Activated CD8-positive, alpha-beta memory T cell treated with anti-CD3 and anti-CD28 coated beads for 48 hours (primary cell): ENCODE data around the gene FGF11.
A peak's percentile ranks its signal among the peaks of the same experiment; 100 is the strongest.
"Not testable (repeated sequence)": the region's sequence is repeated elsewhere in the genome, so short reads cannot be mapped to it uniquely, and the experiment has no call there.

Experiments used
- DNase-seq, 3 experiments: peaks; one replicate each; pipeline ENCODE4 v3.0.0-alpha.2; 2020; ENCODE audit warnings: low read depth in 2 of 3, low spot score in 2 of 3

FGF11 gene

GRCh38 chr17:7478276-7479212 lies 39.2 kb downstream of the FGF11 start:
- DNase-seq: peak in 1 of 3 experiments; percentile 23

DNA sequence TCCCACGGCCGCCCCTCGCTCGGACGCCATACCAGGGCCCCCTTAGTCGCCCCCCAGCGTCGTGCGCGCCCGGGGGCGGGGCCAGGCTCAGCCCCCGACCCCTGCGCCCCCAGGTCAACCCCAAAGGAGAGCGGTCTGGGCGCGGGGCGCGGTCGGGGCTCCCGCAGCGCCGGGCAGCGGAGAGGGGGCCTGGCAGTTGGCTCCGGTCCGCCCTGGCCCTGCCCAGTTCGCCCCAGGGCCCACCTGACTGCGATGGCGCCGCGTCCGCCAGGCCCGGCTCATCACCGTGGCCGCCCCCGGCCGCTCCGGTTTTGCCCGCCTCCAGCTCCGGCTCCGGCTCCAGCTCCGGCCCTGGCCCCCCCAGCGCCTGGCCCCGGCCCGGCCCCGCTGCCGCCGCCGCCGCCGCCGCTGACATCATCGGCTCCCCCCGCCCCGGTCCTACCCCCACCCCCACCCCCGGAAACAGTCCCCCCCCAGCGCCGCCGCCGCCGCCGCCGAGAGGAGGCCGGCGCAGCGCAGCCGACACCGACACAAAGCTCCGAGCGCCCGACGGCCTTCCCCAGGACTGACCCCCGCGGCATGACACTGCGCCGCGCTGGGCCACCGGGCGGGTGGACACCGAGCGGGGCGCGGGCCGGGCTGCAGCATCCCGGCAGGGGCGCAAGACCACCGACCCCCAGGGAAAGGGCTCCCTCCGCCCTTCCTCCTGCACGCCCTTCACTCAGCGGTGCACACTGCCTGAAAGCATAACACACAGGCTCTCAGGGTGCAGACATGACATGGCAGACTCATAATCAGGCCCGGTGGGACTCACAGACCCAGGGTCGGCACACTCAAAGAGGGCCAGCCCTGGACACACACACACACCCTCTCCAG lies 40.1 kb downstream of the FGF11 start, which contains the start of gene ZBTB4:
TSS of gene ZBTB4 (minus strand) at position 419 of the 876 bp plus-strand sequence. CDS start 12,830 bp downstream, outside the sequence.
- DNase-seq: peak in 2 of 3 experiments; percentile 23 to 40

DNA sequence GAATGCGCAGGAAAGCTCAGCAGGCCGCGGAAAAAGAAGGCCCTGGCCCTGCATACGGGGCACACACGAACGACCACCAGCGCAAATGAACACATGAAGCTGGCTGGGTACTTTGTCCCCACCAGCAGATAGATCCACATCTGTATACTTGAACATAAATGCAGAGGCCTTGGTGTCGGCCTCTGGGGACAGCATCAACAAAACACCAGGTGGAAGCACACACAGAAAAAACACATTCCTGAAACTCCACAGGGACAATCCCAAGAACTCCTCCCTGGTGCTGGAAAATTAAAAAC lies 40.7 kb downstream of the FGF11 start:
- no peak for DNase-seq

- DNase-seq: not testable (repeated sequence)
Observed at GRCh38 chr17:7481275-7481674, 42.0 kb downstream of the FGF11 start, which contains the start of gene SLC35G6. Gene SLC35G6, plus strand, starts transcription at chr17:7481446. Its CDS starts 71 bp downstream, at chr17:7481517.

- DNase-seq: not testable (repeated sequence)
Observed at GRCh38 chr17:7481842-7482741, 42.8 kb downstream of the FGF11 start.

DNA sequence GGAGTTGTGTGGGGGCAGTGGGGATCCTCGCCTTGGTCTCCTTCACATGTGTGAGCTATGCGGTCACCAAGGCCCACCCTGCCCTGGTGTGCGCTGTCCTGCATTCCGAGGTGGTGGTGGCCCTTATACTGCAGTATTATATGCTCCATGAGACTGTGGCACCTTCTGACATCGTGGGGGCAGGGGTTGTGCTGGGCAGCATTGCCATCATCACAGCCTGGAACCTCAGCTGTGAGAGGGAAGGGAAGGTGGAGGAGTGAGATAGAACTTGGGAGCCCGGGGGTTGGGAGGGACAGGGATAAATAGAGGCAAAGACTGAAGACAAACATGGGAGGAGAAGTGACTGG lies 43.4 kb downstream of the FGF11 start:
- DNase-seq: not testable (repeated sequence)

- DNase-seq: peak; percentile 52 to 85 (median 82)
Observed at GRCh38 chr17:7483255-7484066, 44.1 kb downstream of the FGF11 start.

DNA sequence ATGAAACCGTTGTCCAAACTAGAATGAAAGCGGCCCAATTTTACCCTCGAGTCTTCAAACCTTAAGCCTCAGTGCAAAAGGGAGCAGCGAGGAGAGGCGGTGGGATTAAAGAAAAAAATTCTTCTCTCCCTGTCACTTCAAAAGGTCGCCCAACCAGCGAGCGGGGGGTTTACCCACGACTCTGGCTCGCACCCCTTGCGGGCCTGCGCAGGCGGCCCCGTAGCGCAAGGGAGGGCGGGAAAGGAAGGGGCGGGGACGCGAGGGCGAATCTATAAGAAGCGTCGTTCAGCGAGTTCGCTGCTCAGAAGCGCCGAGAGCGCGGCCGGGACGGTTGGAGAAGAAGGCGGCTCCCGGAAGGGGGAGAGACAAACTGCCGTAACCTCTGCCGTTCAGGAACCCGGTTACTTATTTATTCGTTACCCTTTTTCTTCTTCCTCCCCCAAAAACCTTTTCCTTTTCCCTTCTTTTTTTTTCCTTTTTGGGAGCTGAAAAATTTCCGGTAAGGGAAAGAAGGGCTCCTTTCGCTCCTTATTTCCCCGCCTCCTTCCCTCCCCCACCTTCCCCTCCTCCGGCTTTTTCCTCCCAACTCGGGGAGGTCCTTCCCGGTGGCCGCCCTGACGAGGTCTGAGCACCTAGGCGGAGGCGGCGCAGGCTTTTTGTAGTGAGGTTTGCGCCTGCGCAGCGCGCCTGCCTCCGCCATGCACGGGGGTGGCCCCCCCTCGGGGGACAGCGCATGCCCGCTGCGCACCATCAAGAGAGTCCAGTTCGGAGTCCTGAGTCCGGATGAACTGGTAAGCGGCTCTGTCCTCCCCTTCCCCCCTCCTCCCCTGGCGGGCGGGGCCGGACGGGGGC lies 45.0 kb downstream of the FGF11 start, which contains the start of gene POLR2A:
TSS of gene POLR2A (plus strand) at position 300 of the 852 bp plus-strand sequence.
- DNase-seq: peak; percentile 95 to 99 (median 97)

DNA sequence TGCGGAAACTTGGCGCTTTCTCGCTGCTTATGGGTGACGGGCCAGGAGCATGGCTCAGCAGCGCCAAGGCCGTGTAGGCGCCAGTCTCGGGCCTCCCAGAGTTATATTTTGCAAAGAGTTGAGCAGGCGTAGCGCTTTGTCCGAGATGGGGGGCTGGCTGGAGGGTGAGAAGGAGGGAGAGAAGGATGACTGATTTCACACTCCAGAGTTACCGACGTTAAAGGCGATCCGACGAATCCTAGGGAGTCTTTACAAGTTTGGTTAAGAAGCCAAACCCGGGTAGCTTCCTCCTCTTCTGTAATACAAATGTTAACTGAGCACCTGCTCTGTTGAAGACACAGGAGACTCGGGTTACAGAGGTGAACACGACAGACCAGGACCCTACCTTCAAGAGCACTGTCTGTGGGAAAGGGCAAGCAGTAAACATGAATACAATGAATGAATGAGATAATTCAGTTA lies 45.6 kb downstream of the FGF11 start:
- no peak for DNase-seq

DNA sequence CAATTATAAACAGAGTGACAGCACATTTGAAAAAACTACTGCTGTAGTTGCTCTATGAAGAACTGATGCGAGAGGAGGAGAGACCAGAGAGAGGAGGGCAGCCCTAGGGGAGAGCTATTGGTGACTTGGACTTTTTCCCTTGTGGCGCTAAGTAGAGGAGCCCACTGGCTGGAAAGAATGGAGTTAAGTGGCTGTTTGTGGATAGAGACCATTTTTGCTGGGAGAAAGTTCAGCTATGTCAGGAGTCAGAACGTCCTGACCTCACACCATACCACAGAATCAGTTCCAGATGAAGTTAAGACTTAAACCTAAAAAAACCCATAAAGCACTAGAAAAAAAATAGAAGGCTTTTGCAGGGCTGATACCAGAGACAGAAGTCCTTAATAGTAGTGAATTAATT lies 46.9 kb downstream of the FGF11 start:
- no peak for DNase-seq

DNA sequence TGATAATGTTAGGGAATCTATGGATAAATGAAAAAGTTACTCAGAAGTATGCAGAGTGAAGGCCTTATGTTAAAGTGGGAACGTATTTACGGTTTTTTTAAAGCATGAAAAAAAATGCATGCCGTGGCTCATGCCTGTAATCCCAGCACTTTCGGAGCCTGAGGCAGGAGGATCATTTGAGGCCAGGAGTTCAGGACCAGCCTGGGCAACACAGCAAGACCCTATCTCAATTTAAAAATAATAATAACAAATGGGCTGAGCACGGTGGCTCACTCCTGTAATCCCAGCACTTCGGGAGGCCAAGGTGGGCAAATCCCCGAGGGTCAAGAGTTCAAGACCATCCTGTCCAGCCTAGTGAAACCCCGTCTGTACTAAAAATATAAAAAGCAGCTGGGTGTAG lies 50.8 kb downstream of the FGF11 start:
- DNase-seq: no peak

GRCh38 chr17:7491583-7491982 lies 52.3 kb downstream of the FGF11 start:
- no peak for DNase-seq

DNA sequence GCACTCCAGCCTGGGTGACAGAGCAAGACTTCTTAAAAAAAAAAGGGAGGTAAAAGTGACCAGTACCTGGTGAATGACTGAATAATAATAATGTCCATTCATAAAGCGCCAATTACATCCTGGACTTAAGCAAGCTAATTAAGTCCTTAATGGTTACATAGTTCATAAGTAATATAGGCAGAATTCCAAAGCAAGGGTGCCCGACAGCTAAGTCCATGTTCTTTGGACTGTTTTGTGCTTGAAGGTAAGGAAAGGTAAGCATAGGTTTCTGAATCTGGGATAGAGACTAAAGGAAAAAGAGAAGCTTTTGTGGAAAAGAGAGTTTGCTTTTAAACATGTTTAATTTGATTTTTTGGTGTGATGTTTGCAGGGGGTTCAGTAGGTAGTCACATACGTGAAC lies 54.6 kb downstream of the FGF11 start:
- DNase-seq: no peak
